Hematopoietic multipotent progenitor cell (in vitro differentiated cells): ENCODE measurements around the gene BARHL1. TPM values are rescaled to one million over a fixed set of nuclear protein-coding genes. Genes with fewer than 3 reads are reported as not detected.

Source experiments
- total RNA-seq: library from RNA; depleted of rRNA; stranded (reverse); fragments of >200 nt; gene quantifications from one replicate; pipeline ENCODE4 v1.2.3, GENCODE V29; 2012

BARHL1 gene
- total RNA-seq, 1 donor = not detected

Other genes with a start within 250 kb of the BARHL1 start
- gene SETX, start 227.6 kb upstream of the BARHL1 start, total RNA-seq = 40.1 TPM
- 3.0 TPM for gene TTF1, start 175.8 kb upstream of the BARHL1 start, total RNA-seq
- gene CFAP77, start 172.4 kb upstream of the BARHL1 start, total RNA-seq = not detected
- gene DDX31, start 87.4 kb downstream of the BARHL1 start, total RNA-seq = 7.0 TPM
- 9.7 TPM for gene GTF3C4, start 87.9 kb downstream of the BARHL1 start, total RNA-seq